Measurements from ENCODE around the gene PLEKHO2. TPM values are rescaled to one million over a fixed set of nuclear protein-coding genes. Genes with fewer than 3 reads are reported as not detected.

PLEKHO2 gene
- total and polyA plus RNA-seq, 2 of the 8 experiments (the other 6 are each of a cell fraction or from before 2014, with no cell fraction given): 16.9 to 20.1 TPM

DNA sequence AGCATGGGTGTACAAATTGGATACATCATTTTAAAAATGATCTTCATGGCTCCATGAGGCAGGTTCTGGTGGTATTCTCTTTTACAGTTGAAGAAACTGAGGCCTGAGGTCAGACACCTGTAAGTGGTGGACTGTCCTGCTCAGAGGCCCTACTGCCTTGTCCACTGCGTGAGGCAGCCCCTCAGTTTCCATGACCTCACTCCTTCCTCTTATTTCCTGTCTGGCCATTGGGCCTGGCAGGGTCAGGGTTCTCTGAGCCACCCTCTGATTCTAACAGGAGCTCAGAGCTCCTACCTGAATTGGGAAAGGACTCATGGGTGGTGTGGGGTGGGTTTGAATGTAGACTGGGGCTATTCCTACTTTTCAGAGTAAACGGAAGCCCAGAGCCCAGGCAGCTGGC is 17.5 kb downstream of the PLEKHO2 start (continued):
- TF ChIP-seq, protein P1, sequence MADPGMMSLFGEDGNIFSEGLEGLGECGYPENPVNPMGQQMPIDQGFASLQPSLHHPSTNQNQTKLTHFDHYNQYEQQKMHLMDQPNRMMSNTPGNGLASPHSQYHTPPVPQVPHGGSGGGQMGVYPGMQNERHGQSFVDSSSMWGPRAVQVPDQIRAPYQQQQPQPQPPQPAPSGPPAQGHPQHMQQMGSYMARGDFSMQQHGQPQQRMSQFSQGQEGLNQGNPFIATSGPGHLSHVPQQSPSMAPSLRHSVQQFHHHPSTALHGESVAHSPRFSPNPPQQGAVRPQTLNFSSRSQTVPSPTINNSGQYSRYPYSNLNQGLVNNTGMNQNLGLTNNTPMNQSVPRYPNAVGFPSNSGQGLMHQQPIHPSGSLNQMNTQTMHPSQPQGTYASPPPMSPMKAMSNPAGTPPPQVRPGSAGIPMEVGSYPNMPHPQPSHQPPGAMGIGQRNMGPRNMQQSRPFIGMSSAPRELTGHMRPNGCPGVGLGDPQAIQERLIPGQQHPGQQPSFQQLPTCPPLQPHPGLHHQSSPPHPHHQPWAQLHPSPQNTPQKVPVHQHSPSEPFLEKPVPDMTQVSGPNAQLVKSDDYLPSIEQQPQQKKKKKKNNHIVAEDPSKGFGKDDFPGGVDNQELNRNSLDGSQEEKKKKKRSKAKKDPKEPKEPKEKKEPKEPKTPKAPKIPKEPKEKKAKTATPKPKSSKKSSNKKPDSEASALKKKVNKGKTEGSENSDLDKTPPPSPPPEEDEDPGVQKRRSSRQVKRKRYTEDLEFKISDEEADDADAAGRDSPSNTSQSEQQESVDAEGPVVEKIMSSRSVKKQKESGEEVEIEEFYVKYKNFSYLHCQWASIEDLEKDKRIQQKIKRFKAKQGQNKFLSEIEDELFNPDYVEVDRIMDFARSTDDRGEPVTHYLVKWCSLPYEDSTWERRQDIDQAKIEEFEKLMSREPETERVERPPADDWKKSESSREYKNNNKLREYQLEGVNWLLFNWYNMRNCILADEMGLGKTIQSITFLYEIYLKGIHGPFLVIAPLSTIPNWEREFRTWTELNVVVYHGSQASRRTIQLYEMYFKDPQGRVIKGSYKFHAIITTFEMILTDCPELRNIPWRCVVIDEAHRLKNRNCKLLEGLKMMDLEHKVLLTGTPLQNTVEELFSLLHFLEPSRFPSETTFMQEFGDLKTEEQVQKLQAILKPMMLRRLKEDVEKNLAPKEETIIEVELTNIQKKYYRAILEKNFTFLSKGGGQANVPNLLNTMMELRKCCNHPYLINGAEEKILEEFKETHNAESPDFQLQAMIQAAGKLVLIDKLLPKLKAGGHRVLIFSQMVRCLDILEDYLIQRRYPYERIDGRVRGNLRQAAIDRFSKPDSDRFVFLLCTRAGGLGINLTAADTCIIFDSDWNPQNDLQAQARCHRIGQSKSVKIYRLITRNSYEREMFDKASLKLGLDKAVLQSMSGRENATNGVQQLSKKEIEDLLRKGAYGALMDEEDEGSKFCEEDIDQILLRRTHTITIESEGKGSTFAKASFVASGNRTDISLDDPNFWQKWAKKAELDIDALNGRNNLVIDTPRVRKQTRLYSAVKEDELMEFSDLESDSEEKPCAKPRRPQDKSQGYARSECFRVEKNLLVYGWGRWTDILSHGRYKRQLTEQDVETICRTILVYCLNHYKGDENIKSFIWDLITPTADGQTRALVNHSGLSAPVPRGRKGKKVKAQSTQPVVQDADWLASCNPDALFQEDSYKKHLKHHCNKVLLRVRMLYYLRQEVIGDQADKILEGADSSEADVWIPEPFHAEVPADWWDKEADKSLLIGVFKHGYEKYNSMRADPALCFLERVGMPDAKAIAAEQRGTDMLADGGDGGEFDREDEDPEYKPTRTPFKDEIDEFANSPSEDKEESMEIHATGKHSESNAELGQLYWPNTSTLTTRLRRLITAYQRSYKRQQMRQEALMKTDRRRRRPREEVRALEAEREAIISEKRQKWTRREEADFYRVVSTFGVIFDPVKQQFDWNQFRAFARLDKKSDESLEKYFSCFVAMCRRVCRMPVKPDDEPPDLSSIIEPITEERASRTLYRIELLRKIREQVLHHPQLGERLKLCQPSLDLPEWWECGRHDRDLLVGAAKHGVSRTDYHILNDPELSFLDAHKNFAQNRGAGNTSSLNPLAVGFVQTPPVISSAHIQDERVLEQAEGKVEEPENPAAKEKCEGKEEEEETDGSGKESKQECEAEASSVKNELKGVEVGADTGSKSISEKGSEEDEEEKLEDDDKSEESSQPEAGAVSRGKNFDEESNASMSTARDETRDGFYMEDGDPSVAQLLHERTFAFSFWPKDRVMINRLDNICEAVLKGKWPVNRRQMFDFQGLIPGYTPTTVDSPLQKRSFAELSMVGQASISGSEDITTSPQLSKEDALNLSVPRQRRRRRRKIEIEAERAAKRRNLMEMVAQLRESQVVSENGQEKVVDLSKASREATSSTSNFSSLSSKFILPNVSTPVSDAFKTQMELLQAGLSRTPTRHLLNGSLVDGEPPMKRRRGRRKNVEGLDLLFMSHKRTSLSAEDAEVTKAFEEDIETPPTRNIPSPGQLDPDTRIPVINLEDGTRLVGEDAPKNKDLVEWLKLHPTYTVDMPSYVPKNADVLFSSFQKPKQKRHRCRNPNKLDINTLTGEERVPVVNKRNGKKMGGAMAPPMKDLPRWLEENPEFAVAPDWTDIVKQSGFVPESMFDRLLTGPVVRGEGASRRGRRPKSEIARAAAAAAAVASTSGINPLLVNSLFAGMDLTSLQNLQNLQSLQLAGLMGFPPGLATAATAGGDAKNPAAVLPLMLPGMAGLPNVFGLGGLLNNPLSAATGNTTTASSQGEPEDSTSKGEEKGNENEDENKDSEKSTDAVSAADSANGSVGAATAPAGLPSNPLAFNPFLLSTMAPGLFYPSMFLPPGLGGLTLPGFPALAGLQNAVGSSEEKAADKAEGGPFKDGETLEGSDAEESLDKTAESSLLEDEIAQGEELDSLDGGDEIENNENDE (IDR thresholded peaks at IDR 0.05; ENCODE audit: insufficient replicate concordance, low read length): no peak
- TF ChIP-seq KDM4A (IDR thresholded peaks at IDR 0.05; ENCODE audit: low read depth, low read length, severe bottlenecking) (no peak), SP2 (IDR thresholded peaks at IDR 0.05; ENCODE audit: low read length) (no peak), TBP (IDR thresholded peaks at IDR 0.05; ENCODE audit: low read depth, low read length) (no peak), CREB1 (IDR thresholded peaks at IDR 0.05) (no peak), SIX5 (IDR thresholded peaks at IDR 0.05; ENCODE audit: low read depth, low read length) (no peak)
- TF ChIP-seq, protein P2, sequence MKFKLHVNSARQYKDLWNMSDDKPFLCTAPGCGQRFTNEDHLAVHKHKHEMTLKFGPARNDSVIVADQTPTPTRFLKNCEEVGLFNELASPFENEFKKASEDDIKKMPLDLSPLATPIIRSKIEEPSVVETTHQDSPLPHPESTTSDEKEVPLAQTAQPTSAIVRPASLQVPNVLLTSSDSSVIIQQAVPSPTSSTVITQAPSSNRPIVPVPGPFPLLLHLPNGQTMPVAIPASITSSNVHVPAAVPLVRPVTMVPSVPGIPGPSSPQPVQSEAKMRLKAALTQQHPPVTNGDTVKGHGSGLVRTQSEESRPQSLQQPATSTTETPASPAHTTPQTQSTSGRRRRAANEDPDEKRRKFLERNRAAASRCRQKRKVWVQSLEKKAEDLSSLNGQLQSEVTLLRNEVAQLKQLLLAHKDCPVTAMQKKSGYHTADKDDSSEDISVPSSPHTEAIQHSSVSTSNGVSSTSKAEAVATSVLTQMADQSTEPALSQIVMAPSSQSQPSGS (IDR thresholded peaks at IDR 0.05; ENCODE audit: low read length): no peak
- TF ChIP-seq, protein P3, sequence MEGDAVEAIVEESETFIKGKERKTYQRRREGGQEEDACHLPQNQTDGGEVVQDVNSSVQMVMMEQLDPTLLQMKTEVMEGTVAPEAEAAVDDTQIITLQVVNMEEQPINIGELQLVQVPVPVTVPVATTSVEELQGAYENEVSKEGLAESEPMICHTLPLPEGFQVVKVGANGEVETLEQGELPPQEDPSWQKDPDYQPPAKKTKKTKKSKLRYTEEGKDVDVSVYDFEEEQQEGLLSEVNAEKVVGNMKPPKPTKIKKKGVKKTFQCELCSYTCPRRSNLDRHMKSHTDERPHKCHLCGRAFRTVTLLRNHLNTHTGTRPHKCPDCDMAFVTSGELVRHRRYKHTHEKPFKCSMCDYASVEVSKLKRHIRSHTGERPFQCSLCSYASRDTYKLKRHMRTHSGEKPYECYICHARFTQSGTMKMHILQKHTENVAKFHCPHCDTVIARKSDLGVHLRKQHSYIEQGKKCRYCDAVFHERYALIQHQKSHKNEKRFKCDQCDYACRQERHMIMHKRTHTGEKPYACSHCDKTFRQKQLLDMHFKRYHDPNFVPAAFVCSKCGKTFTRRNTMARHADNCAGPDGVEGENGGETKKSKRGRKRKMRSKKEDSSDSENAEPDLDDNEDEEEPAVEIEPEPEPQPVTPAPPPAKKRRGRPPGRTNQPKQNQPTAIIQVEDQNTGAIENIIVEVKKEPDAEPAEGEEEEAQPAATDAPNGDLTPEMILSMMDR (IDR thresholded peaks at IDR 0.05; ENCODE audit: control extremely low read depth in 1 of 3, insufficient read depth in 1 of 3, low read depth in 1 of 3, low read length in 3 of 3): no peak

Measured in H1 (cell line).